Activated T-cell treated with anti-CD3 and anti-CD28 coated beads, Interleukin-2, amount 50 U/mL, for 24 hours (primary cell): Measurements from ENCODE around the gene SMIM34.
"Not testable (repeated sequence)": the region's sequence is repeated elsewhere in the genome, so short reads cannot be mapped to it uniquely, and the experiment has no call there.

Experiments used
- DNase-seq: peaks from one replicate; pipeline ENCODE4 v3.0.0-alpha.2; 2020
- H3K27ac Mint-ChIP-seq: 2 replicates; pipeline ENCODE4 v1.8.0; 2020; ENCODE audit warnings: mild to moderate bottlenecking, mixed read lengths
- H3K27me3 Mint-ChIP-seq: 2 replicates; pipeline ENCODE4 v1.8.0; 2020; ENCODE audit warnings: mixed read lengths
- H3K36me3 Mint-ChIP-seq: 2 replicates; pipeline ENCODE4 v1.8.0; 2020; ENCODE audit warnings: low read depth, mixed read lengths
- H3K4me1 Mint-ChIP-seq: 2 replicates; pipeline ENCODE4 v1.8.0; 2020; ENCODE audit warnings: low read depth, mixed read lengths
- H3K4me3 Mint-ChIP-seq: 2 replicates; pipeline ENCODE4 v1.8.0; 2020; ENCODE audit warnings: mild to moderate bottlenecking, moderate library complexity, mixed read lengths
- H3K9me3 Mint-ChIP-seq: 2 replicates; pipeline ENCODE4 v1.8.0; 2020; ENCODE audit warnings: mixed read lengths

The SMIM34 gene

DNA sequence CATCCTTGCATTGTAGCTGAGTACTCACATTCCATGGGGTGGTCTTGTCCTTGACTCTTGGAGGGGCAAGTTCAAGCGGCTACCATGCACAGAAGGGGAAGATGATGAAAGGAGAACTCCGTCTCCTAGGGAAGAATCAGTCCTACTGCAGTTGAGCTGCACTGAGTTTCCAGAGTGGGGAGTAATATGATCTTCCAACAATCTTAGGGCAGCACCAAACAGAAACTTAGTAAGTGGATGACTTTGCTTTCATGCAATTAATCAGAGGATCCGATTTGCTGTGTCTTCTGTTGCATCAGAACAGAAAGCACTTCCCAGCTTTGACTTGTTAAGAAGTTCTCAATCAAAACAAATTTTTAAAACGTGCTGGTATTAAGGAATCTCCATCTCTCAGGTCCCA, at the start of gene SMIM34:
Gene SMIM34 (minus strand): TSS at position 147 of the 400 bp plus-strand sequence. CDS start 112 bp downstream, at position 35.
- not testable (repeated sequence) for H3K27ac Mint-ChIP-seq, H3K4me1 Mint-ChIP-seq, H3K4me3 Mint-ChIP-seq, H3K9me3 Mint-ChIP-seq, H3K27me3 Mint-ChIP-seq, DNase-seq, H3K36me3 Mint-ChIP-seq

DNA sequence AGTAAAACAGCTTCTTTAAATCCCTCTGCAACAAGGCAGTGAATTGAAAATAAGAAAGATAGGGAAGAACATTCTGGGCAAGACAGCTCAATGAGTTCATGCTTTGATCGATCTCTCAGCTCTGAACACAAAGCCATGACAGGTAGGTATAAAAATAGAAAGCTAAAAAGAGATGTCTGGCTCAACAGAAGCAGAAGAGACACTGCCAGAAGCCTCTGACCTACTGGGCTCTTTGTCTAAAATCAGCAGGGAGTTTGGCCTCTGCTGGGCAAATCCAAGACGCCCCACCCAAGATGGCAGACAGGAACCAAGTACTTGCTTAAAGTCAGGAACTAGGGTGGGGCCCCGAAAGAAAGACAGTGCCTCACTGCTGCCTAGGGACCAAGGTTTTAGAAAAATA, 43.6 kb upstream of the SMIM34 start:
- not testable (repeated sequence) for DNase-seq, H3K4me3 Mint-ChIP-seq, H3K4me1 Mint-ChIP-seq, H3K36me3 Mint-ChIP-seq, H3K9me3 Mint-ChIP-seq, H3K27me3 Mint-ChIP-seq, H3K27ac Mint-ChIP-seq

GRCh38 chr21:34459426-34459825, 35.7 kb upstream of the SMIM34 start:
- DNase-seq, H3K4me3 Mint-ChIP-seq, H3K36me3 Mint-ChIP-seq, H3K4me1 Mint-ChIP-seq, H3K27ac Mint-ChIP-seq, H3K9me3 Mint-ChIP-seq, H3K27me3 Mint-ChIP-seq: not testable (repeated sequence)

DNA sequence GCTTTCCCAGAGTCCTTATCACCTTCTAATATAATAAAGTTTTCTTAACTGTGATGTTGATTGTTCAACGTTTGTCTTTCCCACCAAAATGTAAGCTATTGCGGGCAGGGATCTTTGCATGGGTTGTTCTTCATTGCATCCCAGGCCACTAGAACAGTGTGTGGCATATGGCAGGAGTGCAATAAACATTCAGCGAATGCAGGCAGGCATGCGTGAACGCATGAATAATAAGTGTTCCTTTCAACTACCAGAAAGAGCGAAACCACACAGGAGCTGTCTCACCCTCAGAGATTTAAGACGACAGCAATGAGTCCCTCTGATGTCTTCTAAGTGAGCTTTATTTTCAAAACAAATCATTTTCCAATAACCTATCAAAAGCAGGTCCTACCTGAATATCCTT, 34.5 kb upstream of the SMIM34 start:
- not testable (repeated sequence) for H3K36me3 Mint-ChIP-seq, H3K9me3 Mint-ChIP-seq, H3K27me3 Mint-ChIP-seq, H3K4me3 Mint-ChIP-seq, H3K4me1 Mint-ChIP-seq, DNase-seq, H3K27ac Mint-ChIP-seq

DNA sequence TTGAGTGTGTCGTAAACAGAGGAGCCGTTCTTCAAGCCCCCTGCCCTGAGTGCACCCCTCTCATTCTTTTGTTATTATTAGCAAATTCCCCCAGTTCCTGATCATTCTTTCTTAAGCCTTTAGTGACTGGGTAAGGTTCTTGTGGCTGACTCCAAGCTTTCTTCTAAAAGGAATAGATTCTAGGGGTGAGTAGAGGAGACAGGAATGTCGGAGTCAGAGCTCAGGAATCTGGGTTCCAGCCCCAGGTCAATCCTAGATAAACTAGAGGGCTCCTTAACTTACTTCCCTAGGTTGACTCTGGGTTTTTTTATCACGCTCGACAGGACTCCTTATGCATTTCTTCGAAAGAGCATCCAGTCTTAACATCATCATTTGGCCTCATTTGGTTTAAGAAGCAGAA, 32.4 kb upstream of the SMIM34 start:
- H3K4me3 Mint-ChIP-seq, DNase-seq, H3K27me3 Mint-ChIP-seq: not testable (repeated sequence)

DNA sequence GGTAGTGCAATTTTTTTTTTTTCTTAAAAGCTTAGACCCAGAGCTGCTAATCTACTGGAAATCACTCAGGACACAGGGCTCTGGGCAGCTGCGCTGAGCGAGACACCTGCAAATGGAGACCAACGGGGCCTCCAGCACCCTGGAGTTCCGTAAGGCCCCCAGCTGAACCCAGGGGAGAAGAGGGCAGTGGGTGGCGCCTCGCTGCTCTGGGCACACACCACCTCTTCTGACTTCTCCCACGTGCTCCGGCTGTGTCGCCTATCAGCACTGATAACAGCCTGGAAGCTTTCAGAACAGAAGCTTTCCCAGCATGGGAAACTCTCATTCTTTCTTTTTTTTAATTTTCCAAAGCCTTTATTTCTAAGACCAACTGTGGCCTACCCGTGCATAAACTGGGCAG, 31.9 kb upstream of the SMIM34 start:
- H3K4me1 Mint-ChIP-seq, H3K9me3 Mint-ChIP-seq, H3K4me3 Mint-ChIP-seq, DNase-seq, H3K27me3 Mint-ChIP-seq, H3K27ac Mint-ChIP-seq, H3K36me3 Mint-ChIP-seq: not testable (repeated sequence)

More for the DNA sequence above, 32.4 kb upstream of the SMIM34 start:
- not testable (repeated sequence) for H3K9me3 Mint-ChIP-seq, H3K4me1 Mint-ChIP-seq, H3K27ac Mint-ChIP-seq, H3K36me3 Mint-ChIP-seq

GRCh38 chr21:34447018-34447417, 23.3 kb upstream of the SMIM34 start:
- H3K36me3 Mint-ChIP-seq, H3K9me3 Mint-ChIP-seq: not testable (repeated sequence)

DNA sequence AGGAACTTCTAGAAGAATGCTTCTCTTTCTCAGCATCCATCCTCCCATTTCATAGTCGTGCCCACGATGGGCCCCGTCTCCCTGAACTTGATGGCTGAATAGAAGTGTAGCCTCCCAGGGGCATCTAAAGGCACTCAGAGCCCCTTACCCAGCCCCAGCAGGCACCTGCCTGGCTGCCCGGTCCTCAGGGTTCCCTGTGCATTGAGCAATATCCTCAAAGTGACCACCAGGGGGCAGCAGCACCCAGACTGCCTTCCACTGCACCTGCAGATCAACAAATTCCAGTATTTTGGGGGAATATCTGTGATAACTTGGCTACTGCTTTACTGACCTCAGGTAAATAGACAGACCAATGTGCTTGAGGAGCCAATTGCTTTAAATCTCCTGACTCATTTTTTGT, 19.7 kb upstream of the SMIM34 start:
- not testable (repeated sequence) for H3K4me1 Mint-ChIP-seq, H3K4me3 Mint-ChIP-seq, H3K9me3 Mint-ChIP-seq, H3K27me3 Mint-ChIP-seq, H3K36me3 Mint-ChIP-seq, DNase-seq, H3K27ac Mint-ChIP-seq

More at GRCh38 chr21:34447018-34447417, 23.3 kb upstream of the SMIM34 start:
- not testable (repeated sequence) for H3K27ac Mint-ChIP-seq, H3K4me3 Mint-ChIP-seq, H3K27me3 Mint-ChIP-seq, DNase-seq, H3K4me1 Mint-ChIP-seq

GRCh38 chr21:34429710-34430109, 6.0 kb upstream of the SMIM34 start:
- not testable (repeated sequence) for H3K4me3 Mint-ChIP-seq, H3K27ac Mint-ChIP-seq, DNase-seq, H3K36me3 Mint-ChIP-seq, H3K9me3 Mint-ChIP-seq, H3K27me3 Mint-ChIP-seq, H3K4me1 Mint-ChIP-seq

DNA sequence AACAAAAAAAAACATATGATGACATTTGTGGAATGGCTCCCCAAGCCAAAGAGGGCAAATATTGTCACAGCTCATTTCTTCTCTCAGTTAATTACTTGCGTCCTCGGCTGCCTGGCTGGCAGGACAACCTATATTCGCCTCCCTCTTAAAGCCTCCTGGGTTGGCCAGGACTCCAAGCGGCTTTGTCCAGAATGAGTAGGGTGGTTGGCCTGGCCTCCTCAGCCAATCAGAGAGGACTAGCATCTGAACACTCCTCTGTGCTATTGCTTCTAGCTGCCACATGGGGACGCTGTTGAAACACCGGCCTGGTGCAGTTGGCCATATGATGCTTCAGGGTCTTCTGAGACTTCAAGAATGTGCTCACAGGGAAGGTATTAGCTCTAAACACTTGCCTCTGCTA, 4.7 kb upstream of the SMIM34 start:
- not testable (repeated sequence) for H3K4me3 Mint-ChIP-seq, H3K4me1 Mint-ChIP-seq, H3K27me3 Mint-ChIP-seq, H3K27ac Mint-ChIP-seq, H3K36me3 Mint-ChIP-seq, H3K9me3 Mint-ChIP-seq, DNase-seq

- H3K27me3 Mint-ChIP-seq, H3K4me3 Mint-ChIP-seq, H3K36me3 Mint-ChIP-seq, H3K9me3 Mint-ChIP-seq, H3K4me1 Mint-ChIP-seq, DNase-seq, H3K27ac Mint-ChIP-seq: not testable (repeated sequence)
Observed at GRCh38 chr21:34427339-34427738, 3.6 kb upstream of the SMIM34 start.

DNA sequence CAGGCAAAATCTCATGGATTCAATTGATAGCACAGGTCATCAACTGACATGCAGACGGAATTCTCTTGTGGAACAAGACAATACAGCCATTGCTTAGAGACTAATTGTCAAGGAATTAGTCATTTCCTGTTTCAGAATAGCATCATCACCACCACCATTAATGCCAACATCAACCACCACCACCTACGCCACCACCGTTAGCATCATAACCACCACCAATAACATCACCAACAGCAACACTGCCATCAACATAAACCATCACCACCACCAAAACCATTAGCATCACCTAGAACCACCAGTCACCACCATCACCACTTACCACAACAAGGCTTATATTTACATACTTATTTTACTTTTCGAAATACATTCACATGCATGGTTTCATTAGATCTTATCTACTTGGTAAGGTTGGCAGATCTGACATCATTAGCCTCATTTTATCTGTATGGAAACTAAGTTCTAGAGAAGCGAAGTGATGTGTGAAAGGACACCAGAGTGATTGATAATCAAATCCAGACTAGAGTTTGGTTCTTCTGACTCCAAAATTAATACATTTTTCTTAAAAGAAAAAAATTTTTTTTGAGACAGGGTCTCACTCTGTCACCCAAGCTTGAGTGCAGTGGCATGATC, 6.2 kb downstream of the SMIM34 start:
- not testable (repeated sequence) for DNase-seq, H3K36me3 Mint-ChIP-seq, H3K4me3 Mint-ChIP-seq, H3K4me1 Mint-ChIP-seq, H3K9me3 Mint-ChIP-seq, H3K27ac Mint-ChIP-seq, H3K27me3 Mint-ChIP-seq

GRCh38 chr21:34407294-34407693, 16.5 kb downstream of the SMIM34 start:
- H3K9me3 Mint-ChIP-seq, H3K27ac Mint-ChIP-seq, H3K36me3 Mint-ChIP-seq, DNase-seq, H3K4me1 Mint-ChIP-seq, H3K27me3 Mint-ChIP-seq, H3K4me3 Mint-ChIP-seq: not testable (repeated sequence)

DNA sequence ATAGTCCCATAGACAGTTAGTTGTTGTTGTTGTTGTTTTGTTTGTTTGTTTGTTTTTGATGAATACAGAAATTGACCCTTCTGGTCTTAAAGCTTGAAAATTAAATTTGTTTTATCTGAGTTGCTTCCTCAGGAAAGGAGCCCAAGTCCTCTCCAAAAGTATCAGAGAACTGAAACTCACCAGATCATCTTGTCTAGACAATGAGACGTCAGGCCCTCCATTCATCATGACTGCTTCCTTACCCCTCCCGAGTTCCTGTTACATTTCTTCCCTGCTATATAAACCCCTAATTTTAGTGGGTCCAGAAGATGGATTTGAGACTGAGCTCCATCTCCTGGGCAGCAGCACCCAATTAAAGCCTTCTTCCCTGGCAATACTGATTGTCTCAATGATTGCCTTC, 17.1 kb downstream of the SMIM34 start:
- H3K27me3 Mint-ChIP-seq, DNase-seq, H3K4me1 Mint-ChIP-seq, H3K27ac Mint-ChIP-seq, H3K36me3 Mint-ChIP-seq, H3K9me3 Mint-ChIP-seq, H3K4me3 Mint-ChIP-seq: not testable (repeated sequence)

DNA sequence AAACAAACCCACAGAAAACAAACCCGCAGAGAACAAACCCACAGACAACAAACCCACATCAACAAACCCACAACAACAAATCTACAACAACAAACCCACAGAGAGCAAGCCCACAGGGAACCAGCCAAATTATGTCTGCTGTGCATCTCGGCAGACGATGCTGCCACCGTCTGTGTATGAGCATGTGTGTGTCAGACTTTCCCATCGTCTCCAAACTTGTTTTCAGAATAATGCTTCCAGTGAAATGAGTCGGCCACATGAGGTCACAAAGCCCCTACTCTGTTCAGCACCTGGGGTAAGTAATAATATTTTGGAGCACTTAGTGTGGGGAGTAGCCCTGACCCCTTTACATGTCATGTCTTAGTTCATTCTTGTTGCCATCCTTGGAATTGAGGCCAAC, 17.6 kb downstream of the SMIM34 start:
- not testable (repeated sequence) for H3K9me3 Mint-ChIP-seq, H3K27me3 Mint-ChIP-seq, H3K4me1 Mint-ChIP-seq, H3K27ac Mint-ChIP-seq, H3K36me3 Mint-ChIP-seq, DNase-seq, H3K4me3 Mint-ChIP-seq

- DNase-seq, H3K4me3 Mint-ChIP-seq, H3K27me3 Mint-ChIP-seq, H3K9me3 Mint-ChIP-seq, H3K4me1 Mint-ChIP-seq, H3K27ac Mint-ChIP-seq, H3K36me3 Mint-ChIP-seq: not testable (repeated sequence)
Observed at GRCh38 chr21:34405686-34406085, 18.1 kb downstream of the SMIM34 start.
